Astrocyte of the hippocampus (primary cell): ENCODE measurements around the gene PRDM10.
"Not testable (repeated sequence)": the region's sequence is repeated elsewhere in the genome, so short reads cannot be mapped to it uniquely, and the experiment has no call there.

Source experiments
- DNase-seq: peaks from one replicate; pipeline ENCODE4 v3.0.0; 2011; ENCODE audit warnings: low read depth, low spot score

Gene PRDM10

DNA sequence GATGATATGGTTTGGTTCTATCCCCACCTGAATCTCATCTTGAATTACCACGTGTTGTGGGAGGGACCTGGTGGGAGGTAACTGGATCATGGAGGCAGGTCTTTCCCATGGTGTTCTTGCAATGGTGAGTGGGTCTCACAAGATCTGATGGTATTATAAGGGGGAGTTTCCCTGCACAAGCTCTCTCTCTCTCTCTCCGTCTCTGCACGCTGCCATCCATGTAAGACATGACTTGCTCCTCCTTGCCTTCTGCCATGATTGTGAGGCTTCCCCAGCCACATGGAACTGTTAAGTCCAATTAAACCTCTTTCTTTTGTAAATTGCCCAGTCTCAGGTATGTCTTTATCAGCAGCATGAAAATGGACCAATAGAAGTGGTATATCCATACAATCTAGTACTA lies 13.2 kb upstream of the PRDM10 start:
- DNase-seq = not testable (repeated sequence)

DNA sequence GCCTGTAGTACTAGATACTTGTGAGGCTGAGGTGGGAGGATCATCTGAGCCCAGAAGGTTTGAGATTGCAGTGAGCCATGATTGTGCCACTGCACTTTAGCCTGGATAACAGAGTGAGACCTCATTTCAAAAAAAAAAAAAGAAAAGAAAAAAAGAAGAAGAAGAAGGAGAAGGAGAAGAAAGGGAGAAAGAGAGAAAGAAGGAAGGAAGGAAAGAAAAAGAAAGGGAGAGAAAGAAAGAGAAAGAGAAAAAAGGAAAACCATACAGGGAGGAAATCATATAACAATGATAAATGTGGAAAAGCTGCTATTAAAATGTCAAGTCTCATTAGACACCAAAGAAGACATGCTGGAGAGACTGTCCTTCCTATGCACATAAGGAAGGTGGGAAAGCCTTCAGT lies 5.7 kb upstream of the PRDM10 start:
- DNase-seq = no peak

DNA sequence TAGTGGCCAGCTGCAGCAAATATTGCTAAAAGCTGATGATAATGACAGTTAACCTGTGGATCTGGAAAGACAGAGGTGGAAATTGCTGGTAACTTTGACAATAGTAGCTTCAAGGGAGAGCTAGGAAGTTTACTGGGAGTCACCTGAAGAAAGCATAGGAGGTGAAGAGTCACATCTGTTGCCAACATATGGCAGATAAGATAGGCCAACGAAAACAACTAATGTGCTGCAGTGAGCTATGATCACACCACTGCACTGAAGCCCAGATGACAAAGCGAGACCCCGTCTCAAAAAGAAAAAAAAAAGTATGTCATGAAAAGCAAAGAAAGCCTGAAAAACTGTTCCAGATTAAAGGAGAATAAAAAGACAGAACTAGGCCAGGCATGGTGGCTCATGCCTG lies 4.3 kb upstream of the PRDM10 start:
- DNase-seq = no peak

GRCh38 chr11:130003717-130004001 lies 1.0 kb upstream of the PRDM10 start:
- DNase-seq = no peak

- peak; percentile 97 for DNase-seq
Observed at GRCh38 chr11:130002846-130003716, 446 bp upstream of the PRDM10 start.

DNA sequence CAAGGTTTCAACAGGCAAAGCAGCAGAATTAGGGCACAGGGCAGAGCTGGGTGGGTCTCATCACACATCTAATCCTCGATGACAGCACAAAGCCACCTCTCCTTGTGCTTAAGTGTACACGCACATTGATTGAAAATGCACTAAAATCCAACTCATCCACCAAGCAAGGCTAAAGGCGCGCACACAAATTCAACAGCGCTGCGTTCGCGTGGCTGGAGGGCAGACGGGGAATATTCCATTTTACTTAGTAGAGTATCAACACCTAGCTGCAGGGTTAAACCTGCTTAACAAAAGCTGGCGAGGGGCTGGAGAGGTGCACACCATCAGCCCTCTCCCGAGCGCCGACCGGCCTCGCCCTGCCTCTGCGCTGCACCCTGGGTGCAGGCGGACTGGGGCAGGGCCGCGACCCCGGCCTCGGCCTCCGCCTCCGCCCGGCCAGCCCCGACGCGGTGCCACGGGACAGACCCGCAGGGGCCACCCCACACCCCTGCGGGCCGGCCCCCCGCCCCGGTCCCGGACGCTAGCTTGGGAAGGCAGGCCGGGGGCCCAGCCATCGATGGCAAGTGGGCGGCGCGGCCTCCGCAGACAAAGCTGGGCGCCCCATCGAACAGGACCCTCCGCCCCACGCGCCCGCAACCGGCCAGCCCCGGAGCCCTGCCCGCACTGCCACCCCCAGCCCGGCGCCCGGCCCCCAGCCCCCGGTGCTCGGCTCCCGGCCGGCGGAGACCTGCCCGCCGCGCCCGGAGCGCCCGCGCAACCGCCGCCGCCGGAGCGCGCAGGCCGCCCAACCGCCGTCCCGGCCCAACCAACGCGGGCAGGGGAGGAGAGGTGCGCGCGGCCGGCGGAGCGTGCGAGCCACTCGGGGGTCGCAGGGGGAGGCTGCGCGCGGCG lies 929 bp downstream of the PRDM10 start:
- peak; percentile 58 for DNase-seq

DNA sequence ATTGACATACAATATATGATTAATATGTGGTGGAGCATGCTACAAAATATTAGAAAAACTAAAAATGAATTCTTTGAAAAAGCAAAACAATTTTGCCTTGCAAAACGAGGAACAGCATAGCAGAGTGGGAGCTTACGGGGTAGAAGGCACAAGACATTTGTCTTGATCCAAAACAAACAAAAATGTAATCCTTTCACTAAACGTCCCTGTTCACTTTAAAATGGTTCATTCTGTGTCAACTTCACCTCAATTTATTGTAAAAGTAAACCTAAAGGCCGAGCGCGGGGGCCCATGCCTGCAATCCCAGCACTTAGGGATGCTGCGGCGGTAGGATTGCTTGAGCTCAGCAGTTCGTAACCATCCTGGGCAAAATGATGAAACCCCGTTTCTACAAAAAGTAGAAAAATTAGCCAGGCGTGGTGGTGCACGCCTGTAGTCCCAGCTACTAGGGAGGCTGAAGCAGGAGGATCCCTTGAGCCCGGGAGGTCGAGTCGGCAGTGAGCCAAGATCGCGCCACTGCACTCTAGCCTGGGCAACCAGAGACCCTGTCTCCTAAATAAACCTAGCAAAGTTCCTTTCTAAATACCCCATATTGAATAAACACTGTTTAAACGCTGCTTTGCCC lies 2.0 kb downstream of the PRDM10 start:
- DNase-seq = no peak

GRCh38 chr11:129999407-129999806 lies 3.2 kb downstream of the PRDM10 start:
- DNase-seq = no peak

DNA sequence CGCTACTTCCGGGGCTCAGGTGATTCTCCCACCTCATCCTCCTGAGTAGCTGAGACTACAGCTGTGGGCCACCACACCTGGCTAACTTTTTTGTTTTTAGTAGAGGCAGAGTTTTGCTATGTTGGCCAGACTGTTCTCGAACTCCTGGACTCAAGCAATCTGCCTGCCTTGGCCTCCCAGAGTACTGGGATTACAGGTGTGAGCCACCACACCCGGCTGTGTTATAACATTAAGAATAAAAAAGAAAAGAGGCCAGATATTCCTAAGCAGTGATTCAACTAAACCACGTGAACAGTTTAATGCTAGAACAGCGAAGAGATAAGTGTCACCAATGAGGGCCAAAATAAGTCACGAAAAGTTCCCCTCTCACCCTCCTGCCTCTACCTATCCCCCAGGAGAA lies 3.7 kb downstream of the PRDM10 start:
- DNase-seq = no peak

GRCh38 chr11:129998107-129998506 lies 4.5 kb downstream of the PRDM10 start:
- DNase-seq = no peak

- DNase-seq = no peak
Observed at GRCh38 chr11:129997513-129997912, 5.1 kb downstream of the PRDM10 start.

DNA sequence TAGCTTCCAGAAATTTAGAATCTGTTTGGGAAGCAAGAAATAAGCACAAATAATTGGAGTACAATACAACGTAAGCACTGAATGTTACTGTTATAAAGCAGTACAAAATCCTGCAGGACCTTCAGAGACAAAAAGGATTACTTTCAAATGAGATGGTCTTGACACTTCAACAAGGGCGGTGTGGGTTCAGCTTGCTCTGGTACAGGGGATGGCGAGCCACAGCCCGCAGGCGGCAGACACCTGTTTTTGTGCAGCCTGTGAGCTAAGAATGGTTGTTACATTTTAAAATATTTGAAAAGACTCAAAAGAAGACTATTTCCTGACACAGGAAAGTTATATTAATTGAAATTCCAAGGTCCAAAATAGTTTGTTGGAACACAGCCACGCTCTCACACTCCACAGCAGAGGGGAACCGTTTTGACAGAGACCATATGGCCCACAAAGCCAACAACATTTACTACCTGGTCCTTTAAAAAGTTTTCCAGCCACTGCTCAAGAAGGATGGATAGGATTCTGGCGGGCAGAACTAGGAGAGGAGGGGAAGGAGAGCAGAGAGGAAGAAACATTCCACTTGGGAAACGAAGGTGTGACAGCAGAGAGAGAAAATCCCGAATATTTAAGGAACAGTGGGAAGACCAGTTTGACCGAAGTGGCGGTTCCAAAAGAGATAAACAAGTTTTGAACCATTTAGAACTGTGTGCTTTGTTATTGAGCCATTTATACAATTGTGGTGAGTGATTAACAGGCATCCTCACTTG lies 6.3 kb downstream of the PRDM10 start:
- no peak for DNase-seq

DNA sequence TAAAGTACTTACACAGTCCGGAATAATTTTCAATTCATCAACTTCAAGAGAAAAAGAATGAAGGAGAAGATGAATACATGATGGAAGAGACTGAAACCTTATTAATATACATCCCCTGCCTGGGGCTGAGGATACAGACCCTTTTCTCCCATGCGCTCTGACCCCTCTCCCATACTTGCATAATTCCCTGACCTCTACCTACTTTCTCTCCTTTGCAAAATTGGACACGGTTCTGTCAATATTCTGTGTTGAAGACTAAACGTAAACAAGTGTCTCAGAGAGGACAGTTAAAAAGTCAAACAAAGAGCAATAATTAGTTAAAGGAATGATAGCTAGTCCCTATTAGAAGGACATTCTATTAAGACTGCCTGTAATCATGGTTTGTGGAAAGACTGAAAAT lies 7.5 kb downstream of the PRDM10 start:
- DNase-seq = no peak

DNA sequence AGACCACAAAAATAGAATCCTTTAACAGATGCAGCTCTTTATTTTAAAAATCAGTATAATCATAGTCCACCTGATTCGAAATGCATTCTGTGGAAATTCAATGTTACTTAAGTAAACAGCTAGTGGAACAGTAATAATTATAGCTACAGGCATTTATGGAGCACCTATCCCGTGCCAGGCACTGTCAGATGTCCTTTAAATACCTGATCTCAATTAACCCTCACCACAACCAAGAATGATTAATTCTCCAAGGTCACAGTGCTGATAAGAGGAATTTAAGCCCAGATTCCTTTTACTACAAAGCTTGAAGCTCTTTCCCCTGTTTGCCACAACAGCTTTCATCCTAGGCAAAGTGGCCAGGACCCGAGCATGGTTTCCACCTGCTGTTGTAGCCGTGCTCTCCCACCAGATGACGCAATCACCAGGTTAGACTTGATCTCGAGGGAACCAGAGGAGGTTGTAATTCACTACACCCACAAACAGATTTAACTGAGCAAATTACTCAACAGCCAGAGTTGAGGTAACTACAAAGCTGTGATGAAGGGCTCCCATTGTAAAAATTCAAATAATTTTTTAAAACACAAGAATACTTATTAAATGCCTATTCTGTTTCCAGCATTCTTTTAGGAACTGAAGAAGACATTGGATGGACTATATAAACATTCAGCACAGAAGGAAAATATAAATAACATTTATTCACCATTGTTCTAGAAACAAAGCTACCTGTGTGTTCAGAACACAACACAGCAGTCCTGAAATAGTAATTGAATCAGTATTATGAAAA lies 10.3 kb downstream of the PRDM10 start:
- DNase-seq = peak; percentile 53

DNA sequence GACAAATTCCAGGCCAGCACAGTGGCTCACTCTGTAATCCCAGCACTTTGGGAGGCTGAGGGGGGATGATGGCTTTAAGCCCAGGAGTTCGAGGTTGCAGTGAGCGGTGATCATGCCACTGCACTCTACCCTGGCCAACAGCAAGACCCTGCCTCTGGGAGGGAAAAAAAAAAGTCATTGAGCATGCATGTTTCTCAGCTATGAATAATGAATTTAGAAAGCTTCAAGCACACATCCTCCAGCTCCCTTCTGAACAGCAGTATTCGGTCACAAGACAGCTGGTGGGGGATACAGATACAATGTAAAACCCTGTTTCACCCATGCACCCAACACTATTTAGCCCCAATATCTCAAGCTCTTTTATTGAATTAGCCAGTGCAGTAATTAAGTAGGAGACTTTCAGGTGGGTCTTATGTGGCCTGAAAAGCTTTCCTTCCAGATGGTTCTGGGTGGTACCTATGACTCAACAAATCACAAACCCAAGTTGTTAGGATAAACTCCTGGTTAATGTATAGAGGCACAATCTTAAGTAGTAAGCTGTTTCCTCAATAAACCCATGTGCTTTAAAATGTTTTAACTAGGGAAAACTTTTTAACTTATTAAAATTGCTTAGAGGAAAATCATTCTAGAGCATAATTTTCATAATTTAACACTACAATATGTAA lies 13.4 kb downstream of the PRDM10 start:
- DNase-seq = peak; percentile 33

GRCh38 chr11:129987950-129988349 lies 14.7 kb downstream of the PRDM10 start:
- no peak for DNase-seq

DNA sequence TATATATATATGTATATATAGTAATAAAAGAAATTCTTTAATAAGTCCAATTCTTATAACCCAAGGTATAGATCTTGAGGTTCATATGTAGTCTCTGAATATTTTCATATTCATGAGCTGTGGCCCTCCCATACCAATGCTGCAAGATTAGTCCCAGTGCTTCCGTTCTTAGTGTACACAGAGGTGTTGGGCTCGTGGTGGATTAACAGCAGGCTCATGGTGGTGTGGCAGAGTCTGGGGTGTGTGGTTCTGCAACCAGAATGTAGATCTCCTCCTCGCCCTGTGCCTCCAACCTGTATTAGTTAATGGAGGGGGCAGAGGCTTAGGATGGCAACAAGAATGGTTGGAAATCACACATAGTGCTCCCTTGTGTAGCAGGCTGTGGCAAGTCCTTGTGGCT lies 16.8 kb downstream of the PRDM10 start:
- DNase-seq = no peak

DNA sequence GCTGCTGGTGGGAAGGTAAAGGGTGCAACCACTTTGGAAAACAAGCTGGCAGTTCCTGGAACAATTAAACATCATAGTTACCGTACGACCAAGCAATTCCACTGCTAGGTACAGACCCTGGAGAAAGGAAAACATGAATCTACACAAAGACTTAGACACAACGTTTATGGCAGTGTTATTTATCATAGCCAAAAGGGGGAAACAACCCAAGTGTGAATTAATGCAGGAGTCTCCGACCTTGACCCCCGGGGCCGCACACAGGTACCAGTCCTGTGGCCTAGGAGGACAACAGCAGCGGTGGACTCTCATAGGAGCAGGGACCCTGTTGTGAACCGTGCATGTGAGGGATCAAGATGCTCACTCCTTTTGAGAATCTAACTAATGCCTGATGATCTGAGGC lies 22.5 kb downstream of the PRDM10 start:
- no peak for DNase-seq

DNA sequence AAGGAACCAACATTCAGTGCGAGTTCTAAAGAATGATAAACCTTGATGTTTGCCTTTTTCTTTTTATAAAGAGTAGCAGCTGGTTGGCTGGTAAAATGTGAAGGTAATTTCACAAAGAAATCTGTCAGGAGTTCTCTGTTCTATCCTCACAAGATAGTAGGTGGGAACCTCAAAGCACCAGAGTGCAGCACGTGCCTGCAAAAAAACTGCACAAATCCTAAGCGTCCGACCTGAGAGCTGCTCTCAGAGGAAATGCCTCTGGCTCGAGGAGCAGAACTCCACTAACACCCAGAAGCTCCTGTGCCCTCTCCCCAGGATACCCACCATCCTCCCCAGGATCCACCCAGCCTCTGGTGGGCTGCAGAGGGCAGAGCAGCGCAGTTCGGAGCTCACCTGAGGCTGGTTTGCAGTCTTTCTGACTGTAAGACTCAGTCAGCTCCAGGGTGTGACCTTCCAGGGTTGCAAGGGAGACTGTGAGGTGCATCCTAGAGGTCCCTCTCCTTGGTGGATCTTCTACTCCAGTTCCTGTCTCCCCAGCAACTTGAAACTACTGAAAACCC lies 23.5 kb downstream of the PRDM10 start:
- DNase-seq = no peak

DNA sequence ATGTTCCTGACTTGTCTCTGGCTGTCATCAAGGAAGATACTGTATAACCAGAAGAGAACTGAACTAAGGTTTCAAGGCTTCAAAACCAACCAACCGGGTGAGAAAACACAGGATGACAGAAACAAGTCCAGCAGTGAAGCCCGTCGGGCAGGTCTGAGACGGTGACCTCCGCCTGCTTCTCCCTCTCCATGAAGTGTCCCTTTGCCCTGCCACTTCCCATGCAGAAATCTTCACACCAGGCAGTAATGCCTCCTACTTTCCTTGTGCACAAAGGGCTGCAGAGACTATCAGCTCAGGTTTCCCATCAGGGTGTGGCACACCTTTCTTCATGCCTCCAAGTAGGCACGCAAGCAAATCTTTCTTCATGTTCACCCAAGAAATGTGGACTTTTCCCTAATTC lies 24.2 kb downstream of the PRDM10 start:
- DNase-seq = no peak
